HG02759 (cell line): ENCODE data around the gene SETD1B.

Source experiments
- ATAC-seq: cut with Tn5 transposase; IDR thresholded peaks from one replicate; pipeline ENCODE4 v1.9.1; 2021; ENCODE audit warnings: mild to moderate bottlenecking, moderate library complexity; ENCODE audit not compliant: unreplicated experiment

The SETD1B gene

DNA sequence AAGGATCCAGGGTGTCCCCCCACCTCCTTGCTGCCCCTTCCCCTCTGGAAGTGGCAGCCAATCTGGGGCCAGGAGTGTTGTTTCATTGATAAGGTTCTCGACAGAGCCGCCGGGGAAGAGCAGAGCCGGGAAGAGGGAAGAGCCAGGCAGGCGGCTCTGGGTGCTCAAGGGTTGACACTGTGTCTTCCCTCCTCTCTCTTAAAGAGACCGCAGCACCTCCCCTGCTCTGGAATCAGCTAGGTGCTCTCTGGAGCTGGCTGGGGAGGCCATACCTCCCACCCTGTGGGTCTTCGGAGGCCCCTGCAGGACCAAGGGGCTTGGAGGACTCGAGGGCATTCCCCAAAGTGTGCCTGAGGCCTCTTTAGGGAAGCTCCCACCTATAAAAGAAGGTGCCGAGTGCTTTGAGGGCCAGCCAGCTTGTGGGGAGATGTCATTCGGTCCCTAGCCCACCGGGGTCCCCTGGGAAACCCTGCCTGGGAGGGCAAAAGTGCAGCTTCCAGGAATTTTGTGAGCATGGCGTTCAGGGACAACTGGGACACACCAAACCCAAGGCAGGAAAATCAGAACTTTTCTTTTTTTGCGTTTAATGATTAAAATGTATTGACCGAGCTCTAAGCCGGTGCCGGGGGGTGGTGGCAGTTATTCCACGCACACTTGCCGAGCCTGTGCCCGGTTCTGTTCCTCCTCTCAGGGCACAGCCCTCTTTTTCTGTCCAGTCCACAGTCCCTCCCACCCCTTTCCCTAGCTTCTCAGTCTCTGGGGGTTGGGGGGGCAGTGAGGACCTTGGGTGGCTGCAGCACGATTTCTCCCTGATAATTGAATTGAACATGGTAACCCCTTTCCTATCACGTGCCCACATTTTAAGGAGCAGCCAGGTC is 3.0 kb downstream of the SETD1B start:
- no peak for ATAC-seq

DNA sequence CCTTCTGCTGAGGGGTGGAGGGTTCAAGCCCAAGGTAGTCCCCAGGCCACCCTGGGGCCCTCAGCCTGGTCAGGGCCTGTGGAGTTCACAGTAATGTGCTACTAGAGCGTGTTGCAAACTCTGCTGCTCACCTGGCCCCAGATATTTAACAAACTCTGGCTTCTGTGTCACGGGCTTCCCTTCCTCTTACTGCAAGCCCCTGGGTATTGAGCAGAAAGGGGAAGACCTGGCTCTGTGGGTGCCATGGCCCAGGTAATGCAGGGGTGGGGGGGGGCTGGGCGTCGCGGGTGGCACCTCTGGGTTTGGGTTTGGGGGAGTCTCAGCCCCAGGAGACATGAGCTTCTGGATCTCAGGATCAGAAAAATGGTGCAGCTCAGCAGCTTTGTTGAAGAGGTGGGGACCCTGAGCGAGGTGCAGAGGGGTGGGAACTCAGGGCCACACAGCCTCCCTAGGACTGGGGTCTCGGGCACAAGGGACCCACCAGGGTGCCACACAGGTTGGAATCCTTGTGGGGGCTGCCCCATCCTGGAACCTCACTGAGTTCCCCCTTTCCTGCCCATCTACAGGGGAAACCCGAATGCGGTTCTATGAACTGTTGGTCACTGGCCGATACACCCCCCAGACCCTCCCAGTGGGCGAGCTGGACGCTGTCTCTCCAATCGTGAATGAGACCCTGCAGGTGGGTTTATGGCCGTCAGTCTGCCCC is 4.0 kb downstream of the SETD1B start:
- ATAC-seq: no peak

DNA sequence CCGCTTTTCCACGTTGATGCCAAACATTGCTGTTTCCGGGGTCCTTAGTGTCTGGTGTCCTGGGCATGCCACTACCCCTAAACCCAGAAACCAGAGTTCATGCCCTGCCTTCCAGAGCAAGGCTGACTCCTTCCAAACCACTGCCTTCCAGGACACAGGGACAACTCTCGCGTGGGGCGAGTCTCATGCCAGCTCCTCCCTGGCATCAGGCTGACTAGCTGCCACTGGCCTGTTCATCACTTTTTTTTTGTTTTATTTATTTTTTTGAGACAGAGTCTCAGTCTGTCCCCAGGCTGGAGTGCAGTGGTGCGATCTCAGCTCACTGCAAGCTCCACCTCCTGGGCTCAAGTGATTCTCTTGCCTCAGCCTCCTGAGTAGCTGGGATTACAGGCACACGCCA is 4.8 kb downstream of the SETD1B start:
- ATAC-seq: no peak

DNA sequence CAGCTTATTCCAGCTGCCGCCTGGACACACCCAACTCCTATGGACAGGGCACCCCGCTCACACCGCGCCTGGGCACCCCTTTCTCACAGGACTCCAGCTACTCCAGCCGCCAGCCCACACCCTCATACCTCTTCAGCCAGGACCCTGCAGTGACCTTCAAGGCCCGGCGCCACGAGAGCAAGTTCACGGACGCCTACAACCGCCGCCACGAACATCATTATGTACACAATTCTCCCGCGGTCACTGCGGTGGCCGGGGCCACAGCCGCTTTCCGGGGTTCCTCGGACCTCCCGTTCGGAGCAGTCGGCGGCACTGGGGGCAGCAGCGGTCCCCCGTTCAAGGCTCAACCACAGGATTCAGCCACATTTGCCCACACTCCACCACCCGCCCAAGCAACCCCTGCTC is 5.9 kb downstream of the SETD1B start:
- ATAC-seq: no peak

DNA sequence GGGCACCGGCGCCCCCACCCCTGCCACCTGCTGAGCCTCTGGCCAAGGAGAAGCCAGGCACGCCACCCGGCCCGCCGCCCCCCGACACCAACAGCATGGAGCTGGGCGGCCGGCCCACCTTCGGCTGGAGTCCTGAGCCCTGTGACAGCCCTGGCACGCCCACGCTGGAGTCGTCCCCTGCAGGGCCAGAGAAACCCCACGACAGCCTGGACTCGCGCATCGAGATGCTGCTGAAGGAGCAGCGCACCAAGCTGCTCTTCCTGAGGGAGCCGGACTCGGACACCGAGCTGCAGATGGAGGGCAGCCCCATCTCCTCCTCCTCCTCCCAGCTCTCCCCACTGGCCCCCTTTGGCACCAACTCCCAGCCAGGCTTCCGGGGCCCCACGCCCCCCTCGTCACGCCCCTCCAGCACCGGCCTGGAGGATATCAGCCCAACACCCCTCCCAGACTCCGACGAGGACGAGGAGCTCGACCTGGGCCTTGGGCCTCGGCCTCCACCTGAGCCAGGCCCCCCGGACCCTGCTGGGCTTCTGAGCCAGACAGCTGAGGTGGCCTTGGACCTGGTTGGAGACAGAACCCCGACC is 6.5 kb downstream of the SETD1B start:
- no peak for ATAC-seq

DNA sequence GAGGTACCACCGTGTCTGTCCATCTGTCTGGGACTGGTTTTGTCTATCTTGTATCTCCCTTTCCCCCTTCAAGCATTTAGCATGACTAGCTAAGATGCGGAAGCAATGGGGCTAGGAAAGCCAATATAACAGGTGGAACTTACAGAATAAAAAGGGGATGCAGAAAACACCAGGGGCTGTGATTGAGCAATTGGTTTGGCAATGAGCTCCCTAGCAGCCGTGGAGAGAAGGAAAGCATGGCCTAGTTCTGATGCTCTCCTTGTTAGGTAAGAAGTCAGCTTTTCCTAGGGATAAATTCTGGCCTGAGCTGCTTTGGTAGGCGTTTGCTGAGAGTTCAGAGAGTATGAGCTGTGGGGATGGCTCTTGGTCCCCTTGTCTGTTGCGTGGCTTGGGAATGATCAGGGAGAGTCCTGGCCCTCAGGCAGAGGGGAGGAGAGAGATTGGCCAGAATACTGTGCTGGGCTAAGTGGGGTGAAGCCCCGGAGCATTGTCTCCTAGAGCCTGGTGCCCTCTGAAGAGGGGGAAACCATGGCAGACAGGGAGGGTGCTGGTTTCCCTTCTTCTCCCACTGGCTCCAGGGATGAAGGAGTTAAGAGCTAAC is 7.1 kb downstream of the SETD1B start:
- ATAC-seq: no peak

DNA sequence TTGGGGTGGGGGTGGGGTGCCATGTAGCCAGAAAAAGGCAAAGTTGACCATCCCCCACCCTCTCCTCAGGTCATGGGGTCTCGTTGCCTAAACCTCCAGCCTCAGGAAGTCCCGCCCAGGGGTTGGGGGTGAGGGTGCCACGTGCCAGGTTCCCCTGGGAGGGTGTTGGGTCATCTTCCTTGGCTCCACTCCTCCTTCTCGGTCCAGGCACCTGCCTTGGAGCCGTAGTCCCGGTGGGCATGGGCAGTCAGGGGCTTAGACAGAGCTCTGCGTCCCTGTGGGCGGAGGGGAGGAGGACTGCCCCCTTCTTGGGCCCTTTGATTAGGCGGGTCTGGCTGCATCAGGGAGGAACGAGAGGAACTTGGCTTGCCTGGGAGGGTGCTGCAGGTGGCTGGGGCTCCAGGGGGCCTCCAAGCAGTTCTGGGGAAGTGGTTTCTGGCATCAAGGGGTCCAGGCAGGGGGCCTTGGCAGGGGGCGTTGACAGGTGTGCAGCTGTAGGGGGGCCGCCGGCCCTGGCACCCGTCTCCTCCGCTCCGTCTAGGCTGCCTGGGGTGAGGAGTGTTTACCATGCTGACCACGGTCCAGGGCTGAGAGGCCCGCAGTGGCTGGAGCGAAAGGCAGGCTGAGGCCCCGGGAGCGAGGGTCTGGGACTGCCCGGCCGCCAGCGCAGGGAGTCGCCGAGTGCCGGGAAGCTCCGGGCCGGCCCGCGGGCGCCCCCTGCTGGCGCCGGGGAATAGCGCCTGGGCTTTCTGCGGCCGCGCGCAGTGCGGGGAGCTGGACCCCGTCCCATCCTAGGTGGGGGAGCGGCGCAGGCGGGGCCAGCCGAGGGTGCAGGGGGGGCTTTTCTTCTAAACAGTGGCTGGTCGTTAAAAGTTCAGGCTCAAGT is 7.9 kb downstream of the SETD1B start:
- ATAC-seq: peak; percentile 79

DNA sequence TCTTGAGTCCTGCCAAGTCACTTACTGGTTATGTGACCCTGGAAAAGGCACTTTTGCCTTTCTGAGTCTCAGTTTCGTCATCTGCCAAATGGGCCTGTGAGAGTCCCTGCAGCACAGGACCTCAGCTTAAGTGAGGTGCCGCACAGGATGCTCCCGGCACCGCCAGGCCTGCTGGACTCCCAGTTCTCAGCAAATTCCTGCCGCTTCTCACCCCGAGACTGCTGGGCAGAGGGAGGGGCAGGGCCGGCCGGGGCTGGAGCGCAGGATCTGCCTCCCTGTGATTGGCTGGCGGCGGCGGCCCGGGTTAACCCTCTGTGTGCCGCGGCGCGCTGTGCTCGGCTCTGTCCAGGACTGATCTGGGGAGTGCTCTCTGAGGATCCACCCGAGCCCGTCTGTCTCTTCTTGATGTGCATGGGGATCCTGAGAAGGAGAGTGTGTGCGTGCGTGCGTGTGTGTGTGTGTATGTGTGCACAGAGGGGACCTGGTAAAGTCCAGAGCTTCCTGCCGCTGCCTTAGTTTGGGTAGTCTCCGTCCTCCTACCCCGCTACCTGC is 8.6 kb downstream of the SETD1B start:
- peak; percentile 24 for ATAC-seq

DNA sequence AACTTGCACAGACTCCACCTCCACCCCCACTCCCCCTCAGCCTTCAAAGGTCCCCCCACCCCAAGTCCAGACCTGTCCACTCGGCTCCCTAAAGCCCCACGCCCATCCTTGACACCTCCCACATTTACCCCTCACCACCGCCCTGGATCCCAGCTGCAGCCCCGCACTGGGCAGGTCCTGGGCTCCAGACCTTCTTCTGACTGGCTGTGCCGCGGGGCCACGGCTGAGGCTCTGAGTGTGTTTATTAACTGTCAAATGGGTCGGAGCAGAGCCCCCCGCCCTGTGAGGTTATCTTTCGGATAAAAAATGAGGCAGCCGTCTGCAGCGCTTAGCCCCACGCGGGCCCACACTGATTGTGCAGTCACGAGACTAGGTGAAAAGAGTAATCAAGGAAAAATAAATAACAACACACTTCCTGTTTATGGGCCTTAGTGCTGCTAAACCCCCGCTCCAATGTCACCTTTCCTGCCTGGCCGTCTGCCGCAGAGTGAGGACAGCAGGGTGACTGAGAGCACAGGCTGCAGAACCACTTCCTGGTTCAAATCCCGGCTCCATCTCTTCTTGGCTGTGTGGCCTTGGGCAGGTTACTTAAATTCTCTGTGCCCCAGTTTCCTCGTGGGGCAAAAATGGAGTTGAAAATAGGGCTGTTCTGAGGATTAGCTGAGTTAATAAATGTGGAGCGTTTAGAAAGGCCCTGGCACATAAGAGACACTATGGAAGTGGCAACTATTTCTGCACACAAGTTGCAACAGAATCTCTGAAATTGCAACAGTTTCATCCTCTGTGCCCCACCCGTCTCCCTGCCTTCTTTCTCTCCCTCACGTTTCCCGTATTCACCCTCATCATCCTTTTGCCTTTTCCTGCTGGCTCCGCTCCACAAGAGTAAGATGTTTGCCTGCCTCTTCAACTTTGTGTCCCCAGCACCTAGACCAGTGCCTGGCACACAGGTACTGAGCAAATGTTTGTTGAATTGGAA is 9.4 kb downstream of the SETD1B start:
- ATAC-seq: no peak

DNA sequence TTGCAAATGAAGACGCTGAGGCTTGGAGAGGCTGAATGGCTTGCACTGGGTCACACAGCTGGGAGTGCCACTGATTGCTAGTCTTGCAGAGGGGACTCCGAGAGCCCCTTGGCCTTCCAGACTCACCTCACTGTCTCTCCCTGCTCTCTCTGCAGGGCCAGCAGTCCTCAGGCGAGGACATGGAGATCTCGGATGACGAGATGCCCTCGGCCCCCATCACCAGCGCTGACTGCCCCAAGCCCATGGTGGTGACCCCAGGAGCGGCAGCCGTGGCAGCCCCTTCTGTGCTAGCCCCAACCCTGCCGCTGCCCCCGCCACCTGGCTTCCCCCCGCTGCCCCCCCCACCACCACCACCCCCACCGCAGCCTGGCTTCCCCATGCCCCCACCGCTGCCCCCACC is 10.1 kb downstream of the SETD1B start:
- no peak for ATAC-seq

DNA sequence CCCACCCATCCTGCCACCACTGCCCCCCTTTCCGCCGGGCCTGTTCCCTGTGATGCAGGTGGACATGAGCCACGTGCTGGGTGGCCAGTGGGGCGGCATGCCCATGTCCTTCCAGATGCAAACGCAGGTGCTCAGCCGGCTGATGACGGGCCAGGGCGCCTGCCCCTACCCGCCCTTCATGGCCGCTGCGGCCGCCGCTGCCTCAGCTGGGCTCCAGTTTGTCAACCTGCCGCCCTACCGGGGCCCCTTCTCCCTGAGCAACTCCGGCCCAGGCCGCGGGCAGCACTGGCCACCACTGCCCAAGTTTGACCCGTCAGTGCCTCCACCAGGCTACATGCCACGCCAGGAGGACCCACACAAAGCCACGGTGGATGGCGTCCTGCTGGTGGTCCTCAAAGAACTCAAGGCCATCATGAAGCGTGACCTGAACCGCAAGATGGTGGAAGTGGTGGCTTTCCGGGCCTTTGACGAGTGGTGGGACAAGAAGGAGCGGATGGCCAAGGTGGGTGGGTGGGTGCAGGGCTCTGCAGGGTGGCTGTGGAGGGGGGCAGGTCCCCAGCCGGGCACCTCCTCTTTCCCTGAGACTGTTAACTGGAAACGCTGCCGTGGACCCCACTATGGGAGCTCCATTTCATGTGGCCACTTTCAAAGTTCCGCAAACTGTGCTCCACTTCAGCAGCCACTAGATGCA is 10.8 kb downstream of the SETD1B start:
- no peak for ATAC-seq

DNA sequence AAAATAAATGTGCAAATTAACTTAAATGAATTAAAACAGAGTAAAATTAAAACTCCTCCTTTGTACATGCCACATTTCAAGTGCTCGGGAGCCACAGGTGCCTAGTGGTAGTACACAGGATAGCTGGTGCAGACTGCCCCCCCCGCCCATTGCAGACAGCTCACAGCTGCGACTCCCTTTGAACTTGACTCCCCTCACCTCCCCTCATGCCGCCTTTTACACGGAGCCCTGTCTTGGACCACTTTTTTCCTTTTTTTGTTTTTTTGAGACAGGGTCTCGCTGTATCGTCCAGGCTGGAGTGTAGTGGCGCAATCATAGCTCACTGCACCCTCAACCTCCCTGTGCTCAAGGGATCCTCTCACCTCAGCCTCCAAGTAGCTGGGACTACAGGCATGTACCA is 11.5 kb downstream of the SETD1B start:
- no peak for ATAC-seq

DNA sequence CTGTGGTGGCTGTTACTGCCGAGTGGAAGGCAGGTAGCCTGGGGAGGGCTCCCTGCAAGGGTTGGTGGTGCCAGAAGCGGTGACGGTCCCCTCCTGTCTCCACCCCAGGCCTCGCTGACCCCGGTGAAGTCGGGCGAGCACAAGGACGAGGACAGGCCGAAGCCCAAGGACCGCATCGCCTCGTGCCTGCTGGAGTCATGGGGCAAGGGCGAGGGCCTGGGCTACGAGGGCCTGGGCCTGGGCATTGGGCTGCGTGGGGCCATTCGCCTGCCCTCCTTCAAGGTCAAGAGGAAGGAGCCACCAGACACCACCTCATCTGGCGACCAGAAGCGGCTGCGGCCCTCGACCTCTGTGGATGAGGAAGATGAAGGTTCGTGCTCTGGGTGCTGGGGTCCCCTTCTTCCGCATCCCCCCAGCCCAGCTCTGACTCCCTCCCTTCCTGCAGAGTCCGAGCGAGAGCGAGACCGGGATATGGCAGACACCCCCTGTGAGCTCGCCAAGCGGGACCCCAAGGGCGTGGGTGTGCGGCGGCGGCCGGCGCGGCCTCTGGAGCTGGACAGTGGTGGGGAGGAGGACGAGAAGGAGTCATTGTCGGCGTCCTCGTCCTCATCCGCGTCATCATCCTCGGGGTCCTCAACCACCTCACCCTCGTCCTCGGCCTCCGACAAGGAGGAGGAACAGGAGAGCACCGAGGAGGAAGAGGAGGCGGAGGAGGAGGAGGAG is 13.3 kb downstream of the SETD1B start:
- no peak for ATAC-seq

DNA sequence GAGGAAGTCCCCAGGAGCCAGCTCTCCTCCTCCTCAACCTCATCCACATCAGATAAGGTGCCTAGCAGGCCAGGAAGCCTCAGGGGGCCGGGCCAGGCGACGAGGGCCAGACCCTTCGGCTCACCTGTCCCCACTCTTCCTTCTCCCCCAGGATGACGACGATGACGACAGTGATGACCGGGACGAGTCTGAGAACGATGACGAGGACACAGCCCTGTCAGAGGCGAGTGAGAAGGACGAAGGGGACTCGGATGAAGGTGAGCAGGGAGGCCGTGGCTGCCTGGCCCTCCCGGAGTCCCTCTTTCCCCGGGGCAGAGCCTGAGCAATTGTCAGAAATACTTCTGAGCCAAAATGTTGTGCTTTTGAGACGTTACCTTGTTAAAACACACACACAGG is 13.8 kb downstream of the SETD1B start:
- ATAC-seq: no peak

DNA sequence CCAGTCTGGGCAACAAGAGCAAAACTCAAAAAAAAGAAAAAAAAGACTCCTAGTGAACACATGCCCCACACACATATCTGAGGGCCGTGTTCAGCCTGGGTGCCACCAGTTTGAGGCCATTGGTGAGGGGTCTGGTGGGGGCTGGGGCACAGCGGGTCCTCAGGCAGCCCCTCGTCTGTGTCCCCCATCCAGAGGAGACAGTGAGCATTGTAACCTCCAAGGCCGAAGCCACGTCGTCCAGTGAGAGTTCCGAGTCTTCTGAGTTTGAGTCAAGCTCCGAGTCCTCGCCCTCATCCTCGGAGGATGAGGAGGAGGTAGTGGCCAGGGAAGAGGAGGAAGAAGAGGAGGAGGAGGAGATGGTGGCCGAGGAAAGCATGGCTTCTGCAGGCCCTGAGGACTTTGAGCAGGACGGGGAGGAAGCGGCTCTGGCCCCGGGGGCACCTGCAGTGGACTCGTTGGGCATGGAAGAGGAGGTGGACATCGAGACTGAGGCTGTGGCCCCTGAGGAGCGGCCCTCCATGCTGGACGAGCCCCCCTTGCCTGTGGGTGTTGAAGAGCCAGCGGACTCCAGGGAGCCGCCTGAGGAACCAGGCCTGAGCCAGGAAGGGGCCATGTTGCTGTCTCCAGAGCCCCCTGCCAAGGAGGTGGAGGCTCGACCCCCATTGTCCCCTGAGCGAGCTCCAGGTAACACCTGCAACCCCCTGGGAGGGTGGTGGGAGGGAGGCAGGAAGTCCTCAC is 15.6 kb downstream of the SETD1B start:
- no peak for ATAC-seq

DNA sequence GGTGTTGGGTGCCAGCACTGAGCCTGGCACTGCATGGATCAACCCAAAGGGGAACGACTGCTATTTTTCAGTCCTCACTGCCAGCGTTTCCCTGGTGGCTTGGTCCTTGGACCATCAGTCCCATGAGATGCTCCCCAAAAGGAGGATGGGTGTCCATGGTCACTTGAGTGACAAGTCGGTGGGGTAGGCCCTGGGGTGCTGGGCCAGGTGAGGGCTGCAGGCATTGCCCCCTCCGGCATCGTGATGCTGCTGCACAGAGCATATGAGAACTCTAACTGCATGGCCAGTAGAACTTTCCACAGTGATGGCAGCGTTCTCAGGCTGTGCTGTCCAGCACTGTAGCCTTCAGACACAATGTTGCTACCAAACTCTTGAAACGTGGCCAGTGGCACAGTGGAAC is 16.2 kb downstream of the SETD1B start:
- no peak for ATAC-seq

DNA sequence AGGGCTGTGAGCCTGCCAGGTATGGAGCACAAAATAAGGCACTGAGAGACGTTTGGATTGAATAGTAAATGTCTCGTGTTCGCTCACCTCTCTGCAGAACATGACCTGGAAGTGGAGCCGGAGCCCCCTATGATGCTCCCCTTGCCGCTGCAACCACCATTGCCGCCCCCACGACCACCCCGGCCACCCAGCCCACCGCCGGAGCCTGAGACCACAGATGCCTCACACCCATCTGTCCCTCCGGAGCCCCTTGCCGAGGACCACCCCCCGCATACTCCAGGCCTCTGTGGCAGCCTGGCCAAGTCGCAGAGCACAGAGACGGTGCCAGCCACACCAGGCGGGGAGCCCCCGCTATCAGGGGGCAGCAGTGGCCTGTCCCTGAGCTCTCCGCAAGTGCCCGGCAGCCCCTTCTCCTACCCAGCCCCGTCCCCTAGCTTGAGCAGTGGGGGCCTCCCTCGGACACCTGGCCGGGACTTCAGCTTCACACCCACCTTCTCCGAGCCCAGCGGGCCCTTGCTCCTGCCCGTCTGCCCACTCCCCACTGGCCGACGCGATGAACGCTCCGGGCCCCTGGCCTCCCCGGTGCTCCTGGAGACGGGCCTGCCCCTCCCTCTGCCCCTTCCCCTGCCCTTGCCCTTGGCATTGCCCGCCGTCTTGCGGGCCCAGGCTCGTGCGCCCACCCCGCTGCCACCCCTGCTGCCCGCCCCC is 18.7 kb downstream of the SETD1B start:
- no peak for ATAC-seq
